IPS-18a (cell line): ENCODE results near the gene MPV17L2.

ENCODE experiments used
- H3K27ac ChIP-seq: one replicate; pipeline ENCODE4 v1.5.1; 2013; ENCODE audit warnings: low read length
- H3K27me3 ChIP-seq: one replicate; pipeline ENCODE4 v1.6.1; 2013; ENCODE audit warnings: mild to moderate bottlenecking, low read length; ENCODE audit not compliant: control insufficient read depth, insufficient read depth
- H3K36me3 ChIP-seq: one replicate; pipeline ENCODE4 v1.6.1; 2013; ENCODE audit warnings: low read depth, low read length; ENCODE audit not compliant: control insufficient read depth
- H3K4me1 ChIP-seq: one replicate; pipeline ENCODE4 v1.6.1; 2013; ENCODE audit warnings: low read depth, low read length; ENCODE audit not compliant: control insufficient read depth
- H3K4me3 ChIP-seq: one replicate; pipeline ENCODE4 v1.5.1; 2013; ENCODE audit warnings: low read length
- H3K9ac ChIP-seq: one replicate; pipeline ENCODE4 v1.6.1; 2013; ENCODE audit warnings: mild to moderate bottlenecking, low read length, moderate library complexity
- H3K9me3 ChIP-seq: one replicate; pipeline ENCODE4 v1.6.1; 2013; ENCODE audit warnings: low read depth, low read length; ENCODE audit not compliant: control insufficient read depth

The MPV17L2 gene

GRCh38 chr19:18232540-18233223 lies 39.7 kb downstream of the MPV17L2 start:
- H3K27me3 ChIP-seq, result no peaks in the 10 kb centered on the region
- H3K9ac ChIP-seq, result no peak overlapping the region
- H3K4me3 ChIP-seq, result peak overlapping the region; percentile 46
- H3K27ac ChIP-seq, result no peak overlapping the region
- no peaks in the 10 kb centered on the region for H3K9me3 ChIP-seq
- H3K36me3 ChIP-seq, result no peaks in the 10 kb centered on the region
- H3K4me1 ChIP-seq, result peaks cover 15% of the 10 kb centered on the region

GRCh38 chr19:18233224-18233825 lies 40.3 kb downstream of the MPV17L2 start:
- Histone ChIP-seq H3K9me3 (no peaks in the 10 kb centered on the region), H3K36me3 (no peaks in the 10 kb centered on the region), H3K27ac (no peak overlapping the region), H3K4me1 (peaks cover 15% of the 10 kb centered on the region), H3K27me3 (no peaks in the 10 kb centered on the region), H3K4me3 (peak overlapping the region; percentile 46), H3K9ac (no peak overlapping the region)

GRCh38 chr19:18234194-18234593 lies 41.2 kb downstream of the MPV17L2 start:
- H3K36me3 ChIP-seq, result no peaks in the 10 kb centered on the region
- no peak overlapping the region for H3K4me3 ChIP-seq
- H3K27ac ChIP-seq, result no peak overlapping the region
- no peaks in the 10 kb centered on the region for H3K9me3 ChIP-seq
- H3K9ac ChIP-seq, result no peak overlapping the region
- H3K4me1 ChIP-seq, result peaks cover 15% of the 10 kb centered on the region
- H3K27me3 ChIP-seq, result no peaks in the 10 kb centered on the region

GRCh38 chr19:18239303-18239702 lies 46.3 kb downstream of the MPV17L2 start:
- no peaks in the 10 kb centered on the region for H3K36me3 ChIP-seq
- H3K9me3 ChIP-seq, result no peaks in the 10 kb centered on the region
- no peaks in the 10 kb centered on the region for H3K27me3 ChIP-seq
- no peaks in the 10 kb centered on the region for H3K4me1 ChIP-seq
- H3K9ac ChIP-seq, result no peak overlapping the region
- no peak overlapping the region for H3K4me3 ChIP-seq
- H3K27ac ChIP-seq, result no peak overlapping the region

GRCh38 chr19:18245297-18245696 lies 52.3 kb downstream of the MPV17L2 start:
- H3K27ac ChIP-seq, result no peak overlapping the region

More at GRCh38 chr19:18245297-18245696, 52.3 kb downstream of the MPV17L2 start:
- H3K4me1 ChIP-seq, result no peaks in the 10 kb centered on the region
- no peaks in the 10 kb centered on the region for H3K9me3 ChIP-seq
- no peak overlapping the region for H3K4me3 ChIP-seq
- no peaks in the 10 kb centered on the region for H3K36me3 ChIP-seq
- no peaks in the 10 kb centered on the region for H3K27me3 ChIP-seq
- H3K9ac ChIP-seq, result no peak overlapping the region
